ENCODE measurements around the gene SLC12A3. TPM values are rescaled to one million over a fixed set of nuclear protein-coding genes. Genes with fewer than 3 reads are reported as not detected.

SLC12A3 gene
- total and polyA plus RNA-seq, 2 of the 4 experiments (the other 2 are of a cell fraction): not detected

DNA sequence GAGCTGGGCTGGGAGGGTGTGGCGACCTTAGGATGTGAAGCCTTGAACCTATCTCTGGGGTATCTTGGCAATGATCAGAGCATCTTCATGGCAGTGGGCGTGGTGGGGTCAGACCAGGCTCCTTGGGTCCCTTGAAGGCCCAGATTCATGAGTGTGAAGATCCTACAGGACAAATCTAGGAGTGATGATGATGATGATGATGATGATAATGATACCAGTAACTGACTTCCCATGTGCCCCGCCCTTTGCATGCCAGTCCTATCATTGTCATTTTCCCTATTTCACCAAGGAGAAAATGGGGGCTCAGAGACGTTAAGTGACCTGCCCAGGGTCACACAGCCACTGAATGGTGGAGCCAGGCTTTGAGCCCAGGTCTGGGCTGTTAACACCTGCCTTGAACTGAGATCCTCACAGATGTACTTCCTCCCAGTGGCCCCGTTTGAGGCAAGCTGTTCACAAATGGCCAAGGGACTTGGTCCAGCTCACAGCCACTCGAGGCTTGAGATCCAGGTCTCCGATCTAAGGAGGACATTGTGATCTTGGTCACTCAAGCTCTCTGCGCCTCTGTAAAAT, 13.4 kb downstream of the SLC12A3 start:
- CTCF ChIA-PET: no interaction called here
- Histone ChIP-seq H3K79me1 (ENCODE audit: low read depth in 1 of 2, low read length in 2 of 2) (no peaks in the 10 kb centered on the region), H3K4me2 (ENCODE audit: low read depth, low read length) (no peak overlapping the region), H2BK5ac (ENCODE audit: low read depth, low read length, poor library complexity, severe bottlenecking) (no peak overlapping the region), H3K4ac (ENCODE audit: low read depth, low read length) (no peak overlapping the region), H4K20me1 (ENCODE audit: insufficient read depth, low read length) (no peaks in the 10 kb centered on the region), H2BK20ac (ENCODE audit: low read depth, low read length) (no peak overlapping the region), H3K18ac (ENCODE audit: low read depth, low read length) (no peak overlapping the region), H3K14ac (replicated peaks; ENCODE audit: low read depth, low read length) (no peak overlapping the region), H2BK15ac (ENCODE audit: low read depth, low read length) (no peak overlapping the region), H3K23ac (ENCODE audit: low read depth, low read length) (no peak overlapping the region), H3K56ac (ENCODE audit: extremely low read depth, insufficient read depth, low read length) (no peak overlapping the region), H3K4me1 (ENCODE audit: control insufficient read depth, insufficient read depth, low read length) (no peaks in the 10 kb centered on the region), H3K9me1 (ENCODE audit: insufficient read depth, low read length) (no peaks in the 10 kb centered on the region; the same call in 1 of the 2 replicates), H2AK9ac (replicated peaks; ENCODE audit: low read depth, low read length, poor library complexity) (peak overlapping the region; percentile 9), H3K9me3 (ENCODE audit: control insufficient read depth, insufficient read depth, low read length) (no peaks in the 10 kb centered on the region), H4K91ac (ENCODE audit: insufficient read depth, low read depth, low read length) (no peak overlapping the region), H3K27ac (ENCODE audit: insufficient read depth, low read length) (no peak overlapping the region), H4K5ac (ENCODE audit: low read depth, low read length) (no peak overlapping the region), H3K4me3 (ENCODE audit: insufficient read depth, low read depth, low read length) (no peak overlapping the region), H3K27me3 (ENCODE audit: control insufficient read depth, insufficient read depth, low read length) (peaks cover 17% of the 10 kb centered on the region; the same call in 1 of the 2 replicates), H2BK120ac (ENCODE audit: low read depth, low read length) (no peak overlapping the region), H4K8ac (ENCODE audit: low read depth in 2 of 2, low read length in 2 of 2) (no peak overlapping the region), H3K9ac (ENCODE audit: low read depth, low read length) (no peak overlapping the region), H3K36me3 (ENCODE audit: control insufficient read depth, insufficient read depth, low read length) (no peaks in the 10 kb centered on the region), H2AK5ac (ENCODE audit: low read depth, low read length) (no peak overlapping the region), H2AFZ (replicated peaks; ENCODE audit: low read length, poor library complexity) (no peak overlapping the region)
- ATAC-seq (ENCODE audit: low read depth) (no peak), DNase-seq (no peak)
- intact Hi-C loops (cut with micrococcal nuclease) (no loop called here), in situ Hi-C loops (cut with MboI; ENCODE audit: low sequenced_read_pairs) (no loop called here), dilution Hi-C loops (cut with HindIII; ENCODE audit: low sequenced_read_pairs, unreplicated experiment) (no loop called here)
- TF ChIP-seq MAFK (IDR thresholded peaks at IDR 0.05; ENCODE audit: low read depth, low read length): no peak
- TF ChIP-seq FOS (IDR thresholded peaks at IDR 0.05; ENCODE audit: low read depth, low read length): no peak
- TF ChIP-seq MXI1 (IDR thresholded peaks at IDR 0.05; ENCODE audit: borderline replicate concordance, low read depth, low read length): no peak
- TF ChIP-seq, protein P1, sequence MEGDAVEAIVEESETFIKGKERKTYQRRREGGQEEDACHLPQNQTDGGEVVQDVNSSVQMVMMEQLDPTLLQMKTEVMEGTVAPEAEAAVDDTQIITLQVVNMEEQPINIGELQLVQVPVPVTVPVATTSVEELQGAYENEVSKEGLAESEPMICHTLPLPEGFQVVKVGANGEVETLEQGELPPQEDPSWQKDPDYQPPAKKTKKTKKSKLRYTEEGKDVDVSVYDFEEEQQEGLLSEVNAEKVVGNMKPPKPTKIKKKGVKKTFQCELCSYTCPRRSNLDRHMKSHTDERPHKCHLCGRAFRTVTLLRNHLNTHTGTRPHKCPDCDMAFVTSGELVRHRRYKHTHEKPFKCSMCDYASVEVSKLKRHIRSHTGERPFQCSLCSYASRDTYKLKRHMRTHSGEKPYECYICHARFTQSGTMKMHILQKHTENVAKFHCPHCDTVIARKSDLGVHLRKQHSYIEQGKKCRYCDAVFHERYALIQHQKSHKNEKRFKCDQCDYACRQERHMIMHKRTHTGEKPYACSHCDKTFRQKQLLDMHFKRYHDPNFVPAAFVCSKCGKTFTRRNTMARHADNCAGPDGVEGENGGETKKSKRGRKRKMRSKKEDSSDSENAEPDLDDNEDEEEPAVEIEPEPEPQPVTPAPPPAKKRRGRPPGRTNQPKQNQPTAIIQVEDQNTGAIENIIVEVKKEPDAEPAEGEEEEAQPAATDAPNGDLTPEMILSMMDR (conservative IDR thresholded peaks at IDR 0.05; ENCODE audit: low read depth, low read length): no peak
- no peak for TF ChIP-seq POLR2A (IDR thresholded peaks at IDR 0.05; ENCODE audit: low read depth, low read length)
- no peak for TF ChIP-seq RCOR1 (IDR thresholded peaks at IDR 0.05; ENCODE audit: insufficient replicate concordance, low read length)
- TF ChIP-seq, protein P2, sequence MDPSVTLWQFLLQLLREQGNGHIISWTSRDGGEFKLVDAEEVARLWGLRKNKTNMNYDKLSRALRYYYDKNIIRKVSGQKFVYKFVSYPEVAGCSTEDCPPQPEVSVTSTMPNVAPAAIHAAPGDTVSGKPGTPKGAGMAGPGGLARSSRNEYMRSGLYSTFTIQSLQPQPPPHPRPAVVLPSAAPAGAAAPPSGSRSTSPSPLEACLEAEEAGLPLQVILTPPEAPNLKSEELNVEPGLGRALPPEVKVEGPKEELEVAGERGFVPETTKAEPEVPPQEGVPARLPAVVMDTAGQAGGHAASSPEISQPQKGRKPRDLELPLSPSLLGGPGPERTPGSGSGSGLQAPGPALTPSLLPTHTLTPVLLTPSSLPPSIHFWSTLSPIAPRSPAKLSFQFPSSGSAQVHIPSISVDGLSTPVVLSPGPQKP (IDR thresholded peaks at IDR 0.05; ENCODE audit: borderline replicate concordance, low read depth, low read length): no peak
- TF ChIP-seq MAZ (IDR thresholded peaks at IDR 0.05; ENCODE audit: borderline replicate concordance, low read depth, low read length): no peak
- TF ChIP-seq NFE2L2 (IDR thresholded peaks at IDR 0.05; ENCODE audit: low read depth, low read length): no peak
- no peak for TF ChIP-seq CHD1 (IDR thresholded peaks at IDR 0.05; ENCODE audit: low read depth, low read length)
- TF ChIP-seq, protein P3, sequence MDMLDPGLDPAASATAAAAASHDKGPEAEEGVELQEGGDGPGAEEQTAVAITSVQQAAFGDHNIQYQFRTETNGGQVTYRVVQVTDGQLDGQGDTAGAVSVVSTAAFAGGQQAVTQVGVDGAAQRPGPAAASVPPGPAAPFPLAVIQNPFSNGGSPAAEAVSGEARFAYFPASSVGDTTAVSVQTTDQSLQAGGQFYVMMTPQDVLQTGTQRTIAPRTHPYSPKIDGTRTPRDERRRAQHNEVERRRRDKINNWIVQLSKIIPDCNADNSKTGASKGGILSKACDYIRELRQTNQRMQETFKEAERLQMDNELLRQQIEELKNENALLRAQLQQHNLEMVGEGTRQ (IDR thresholded peaks at IDR 0.05; ENCODE audit: low read depth, low read length): no peak
- no peak for TF ChIP-seq BHLHE40 (IDR thresholded peaks at IDR 0.05; ENCODE audit: low read depth, low read length)
- no peak for TF ChIP-seq SMC3 (IDR thresholded peaks at IDR 0.05; ENCODE audit: low read depth, low read length)
- no peak for TF ChIP-seq RFX5 (IDR thresholded peaks at IDR 0.05; ENCODE audit: low read depth, low read length)
- TF ChIP-seq RAD21 (IDR thresholded peaks at IDR 0.05; ENCODE audit: low read length): no peak
- no peak for TF ChIP-seq CEBPB (IDR thresholded peaks at IDR 0.05; ENCODE audit: low read depth, low read length)
- BruUV-seq (replicated peaks): no TSS peak
- POLR2A ChIA-PET (ENCODE audit: unreplicated experiment): no interaction called here
- WGBS, 2 experiments (ENCODE audit: extremely low coverage in 2 of 2, insufficient read length in 1 of 2): 83% methylated on average over 3 of the region's 8 CpGs; no CpG with 5 or more reads in 1 of the 2 experiments
